Fibroblast of peridontal ligament (primary cell): ENCODE results near the gene SYK.

ENCODE experiments used
- DNase-seq: peaks from one replicate; pipeline ENCODE4 v3.0.0-alpha.2; 2010; ENCODE audit errors: extremely low read depth

SYK gene

DNA sequence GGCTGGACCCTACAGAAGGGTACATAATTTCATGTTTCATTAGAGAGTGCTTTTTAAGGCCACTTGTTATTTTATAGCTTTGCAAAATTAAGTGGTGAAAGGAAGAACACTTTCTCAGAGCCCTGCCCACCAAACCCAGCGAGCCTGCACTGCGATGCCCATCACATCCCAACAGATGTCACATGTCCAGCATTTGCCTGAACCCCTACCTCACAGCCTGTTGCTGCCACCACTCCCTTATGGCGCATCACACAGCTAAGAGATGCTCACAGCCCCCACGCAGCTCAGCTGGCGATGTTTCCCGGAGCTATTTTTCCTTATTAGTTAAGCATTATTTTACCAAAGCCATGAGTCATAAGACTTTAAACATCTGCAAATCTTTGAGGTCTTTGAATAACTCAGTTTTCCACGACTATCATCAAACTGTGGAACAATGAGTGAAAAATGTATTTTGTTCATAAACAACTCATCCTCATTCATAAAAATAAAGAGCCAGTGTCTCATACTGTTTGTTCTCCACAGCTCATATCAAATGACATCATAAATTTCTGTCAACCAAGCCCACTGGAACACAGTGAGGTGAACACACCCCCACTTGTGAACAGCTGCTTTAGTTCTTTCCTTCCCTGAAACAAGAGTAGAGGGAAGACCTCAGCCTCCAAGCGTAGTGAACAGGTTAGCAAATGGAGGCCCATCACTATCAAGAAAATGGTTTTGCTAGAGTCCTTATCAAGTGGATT, 104.9 kb downstream of the SYK start:
- no peak for DNase-seq

DNA sequence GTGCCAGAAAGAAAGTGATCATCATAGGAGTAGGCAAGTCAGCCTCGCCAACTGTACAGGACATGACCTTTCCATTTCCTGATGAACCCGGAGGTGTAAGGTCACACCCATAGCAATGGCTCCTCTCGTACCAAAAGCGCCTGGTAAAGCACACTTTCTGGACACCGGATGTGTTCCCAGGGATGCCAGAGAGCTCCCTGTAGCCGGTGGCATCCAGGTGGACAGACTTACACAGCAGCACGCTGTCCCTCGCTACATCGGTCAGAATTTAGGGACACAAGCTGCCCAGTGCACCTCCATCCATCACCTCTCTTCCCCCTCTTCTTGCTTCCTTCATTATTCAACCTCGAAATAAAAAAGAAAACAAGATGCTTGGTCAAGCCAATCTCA, 105.4 kb downstream of the SYK start:
- DNase-seq: no peak

DNA sequence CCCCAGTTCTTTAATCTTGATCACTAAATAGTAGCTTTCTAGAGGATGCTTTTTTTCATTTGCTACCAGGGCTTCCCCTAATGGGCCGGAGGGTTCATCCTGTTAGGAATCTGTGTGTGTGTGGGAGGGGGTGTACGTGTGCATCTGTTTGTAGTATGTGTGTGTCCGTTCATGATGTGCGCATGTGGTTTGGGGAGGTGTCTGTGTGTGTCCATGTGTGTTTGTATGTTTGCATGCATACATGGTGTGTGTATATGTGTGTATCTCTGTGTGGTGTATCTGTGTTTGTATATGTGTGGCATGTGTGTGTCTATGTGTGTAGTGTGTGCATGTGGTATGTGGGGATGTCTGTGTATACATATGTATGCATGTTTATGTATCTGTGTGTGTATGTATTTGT, 106.2 kb downstream of the SYK start:
- no peak for DNase-seq

DNA sequence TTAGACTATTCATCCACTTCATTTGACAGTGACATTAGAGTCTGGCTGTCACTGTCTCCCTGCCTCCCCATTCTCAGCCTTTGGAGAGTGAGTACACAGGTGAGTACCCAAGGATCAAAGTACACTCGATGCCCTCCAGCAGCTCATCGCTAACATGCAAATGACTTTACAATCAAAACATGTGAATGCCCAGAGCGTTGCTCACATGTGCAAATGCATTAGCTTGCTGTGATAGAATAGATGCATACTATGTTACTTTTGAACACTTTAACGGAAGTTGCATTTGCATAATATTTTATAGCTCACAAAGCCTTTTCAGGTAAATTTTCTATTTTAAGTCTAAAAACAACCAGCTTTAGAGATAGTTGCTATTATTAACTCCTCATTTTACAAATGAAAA, 107.6 kb downstream of the SYK start:
- DNase-seq: no peak

DNA sequence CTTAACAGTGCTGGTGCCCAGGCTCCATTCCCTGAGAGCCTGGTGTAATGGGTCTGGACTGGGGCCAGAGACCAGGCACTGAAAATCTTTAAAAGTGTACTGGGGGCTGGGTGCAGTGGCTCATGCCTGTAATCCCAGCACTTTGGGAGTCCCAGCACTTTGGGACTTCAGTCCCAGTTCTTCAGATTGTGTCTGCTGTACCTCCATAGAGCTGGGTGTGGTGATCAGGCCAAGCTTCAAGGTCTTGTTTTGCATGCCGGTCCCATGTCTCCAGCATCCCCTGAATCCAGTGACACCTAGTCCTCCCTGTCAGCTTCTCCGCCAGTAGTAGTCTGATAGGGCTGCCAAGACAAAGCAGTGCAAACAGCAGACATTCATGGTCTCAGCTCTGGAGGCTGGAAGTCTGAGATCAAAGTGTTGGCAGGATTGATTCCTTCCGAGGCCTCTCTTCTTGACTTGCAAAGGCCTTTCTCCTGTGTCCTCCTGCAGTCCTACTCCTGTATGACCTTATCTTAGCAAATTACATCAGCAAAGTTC, 108.2 kb downstream of the SYK start:
- no peak for DNase-seq

DNA sequence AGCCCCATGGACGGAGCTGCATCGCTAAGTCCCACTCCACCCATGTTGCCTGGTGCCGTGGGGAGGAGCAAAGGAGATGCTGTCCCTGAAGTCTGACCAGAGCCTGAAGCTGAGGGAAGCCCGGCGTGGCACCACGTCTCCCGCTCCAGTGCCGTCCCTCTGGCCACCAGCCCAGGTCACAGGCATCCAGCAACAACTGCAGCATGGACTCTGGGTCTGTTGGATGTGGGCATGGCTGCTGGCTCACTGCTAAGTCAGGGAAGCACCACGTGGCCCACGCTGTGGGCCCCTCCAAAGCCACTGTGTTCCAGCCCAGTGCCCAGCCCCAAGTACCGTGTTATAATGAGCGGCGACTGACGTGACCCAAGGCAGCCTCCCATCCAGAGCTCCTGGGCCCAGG, 112.6 kb downstream of the SYK start:
- DNase-seq: no peak

DNA sequence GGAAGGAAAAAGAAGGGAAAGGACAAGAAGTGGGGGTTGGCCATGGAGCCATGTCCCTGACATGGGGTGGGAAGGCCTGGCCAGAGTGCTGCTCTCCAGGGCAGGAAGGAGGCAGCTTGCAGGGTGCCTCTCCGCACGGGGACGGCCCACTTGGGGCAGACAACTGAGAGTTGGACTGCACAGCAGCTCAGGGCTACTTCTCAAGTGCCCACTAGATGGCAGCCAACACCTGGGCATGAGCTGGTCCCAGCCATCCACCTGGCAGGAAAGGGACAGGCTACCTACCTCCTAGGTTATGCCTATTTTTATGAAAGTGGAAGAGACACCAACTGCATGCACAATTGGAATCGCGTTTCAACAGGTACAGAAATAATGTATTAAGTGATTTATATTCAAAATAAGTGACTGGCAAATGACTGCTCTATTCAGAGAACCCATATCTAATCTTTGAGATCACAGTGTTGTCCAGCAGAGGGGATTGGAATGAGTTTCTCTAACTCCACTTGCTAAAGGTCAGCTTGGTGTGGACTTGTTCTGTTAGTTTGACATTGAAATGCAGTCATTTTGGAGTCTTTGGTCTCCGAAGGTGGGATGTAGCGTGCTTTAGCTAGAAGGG, 113.4 kb downstream of the SYK start:
- peak; percentile 75 for DNase-seq

DNA sequence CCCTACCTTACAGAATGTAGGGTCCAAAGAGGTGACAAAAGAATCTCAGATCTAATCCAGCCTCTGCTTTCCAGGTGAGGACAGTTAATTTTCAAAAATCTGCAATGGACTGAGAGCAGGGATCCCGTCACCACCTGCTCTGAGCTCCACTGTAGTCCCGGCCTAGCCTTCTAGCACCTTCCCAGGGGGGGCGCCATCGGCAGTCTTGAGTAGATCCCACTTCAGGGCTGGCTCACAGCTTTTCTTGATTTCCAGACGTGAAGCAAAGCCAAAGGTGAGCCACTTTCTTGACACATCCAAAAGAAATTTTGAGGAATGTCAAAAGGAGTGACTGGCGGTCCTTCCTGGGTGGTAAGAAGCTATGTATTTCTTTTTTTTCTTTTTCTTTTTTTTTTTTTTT, 114.1 kb downstream of the SYK start:
- peak; percentile 17 for DNase-seq

DNA sequence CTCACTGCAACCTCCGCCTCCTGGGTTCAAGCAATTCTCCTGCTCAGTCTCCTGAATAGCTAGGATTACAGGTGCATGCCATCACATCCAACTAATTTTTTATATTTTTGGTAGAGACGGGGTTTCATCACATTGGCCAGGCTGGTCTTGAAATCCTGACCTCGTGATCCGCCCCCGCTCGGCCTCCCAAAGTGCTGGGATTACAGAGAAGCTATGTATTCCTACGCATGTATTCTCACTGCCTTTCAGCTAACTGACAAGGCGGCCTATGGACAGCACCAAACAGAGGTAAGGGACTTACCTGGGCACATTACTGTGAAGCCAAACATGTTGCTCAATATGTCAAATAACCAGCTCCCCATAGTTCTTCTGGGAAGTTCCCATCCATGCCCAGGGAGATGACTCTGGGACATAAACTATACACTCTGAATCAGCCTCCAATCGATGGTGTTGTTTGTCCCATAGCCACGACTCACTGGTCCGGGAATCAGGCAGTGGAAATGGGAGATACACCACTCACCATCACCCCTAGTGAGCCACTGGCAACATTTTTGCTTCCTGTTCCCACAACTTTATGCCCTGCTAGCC, 114.6 kb downstream of the SYK start:
- DNase-seq: peak; percentile 25

DNA sequence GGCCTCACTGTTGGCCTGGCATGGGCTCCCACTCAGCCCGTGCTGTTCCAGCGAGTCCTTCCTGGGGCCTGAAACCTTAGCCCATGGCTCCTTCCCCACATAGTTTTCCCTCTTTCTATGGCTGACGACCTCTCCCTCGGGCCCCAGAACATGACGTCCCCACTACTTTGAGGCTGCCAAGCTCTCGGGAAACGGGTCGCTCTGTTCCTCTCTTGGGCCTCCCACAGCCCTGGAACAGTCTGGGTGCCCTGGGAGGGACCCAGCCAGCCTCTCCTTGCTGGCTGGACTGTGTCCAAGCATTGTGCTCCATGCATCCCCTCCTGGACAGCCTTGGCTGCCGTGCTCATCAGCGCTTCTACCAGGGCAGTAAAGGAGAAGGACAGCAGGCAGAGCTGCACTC, 118.3 kb downstream of the SYK start:
- DNase-seq: no peak

DNA sequence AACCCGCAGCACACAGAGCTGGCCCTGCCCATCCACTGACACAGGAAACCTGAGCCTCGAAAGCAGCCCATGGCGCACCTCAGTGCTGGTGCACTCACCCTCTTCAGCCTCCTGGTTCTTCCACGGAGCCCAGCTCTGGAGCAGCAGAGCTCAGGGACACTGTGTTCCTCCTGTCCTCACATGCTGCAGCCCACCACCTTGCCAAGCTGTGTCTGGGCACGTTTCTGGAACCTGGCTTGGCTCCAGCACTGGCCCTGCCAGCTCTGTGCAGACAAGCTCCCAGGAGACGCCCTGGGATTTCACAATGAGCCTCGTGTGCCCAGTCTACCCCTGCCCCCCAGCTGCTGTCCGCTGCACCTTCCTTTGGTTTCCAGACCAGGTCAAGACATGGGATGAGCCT, 119.5 kb downstream of the SYK start:
- DNase-seq: no peak

DNA sequence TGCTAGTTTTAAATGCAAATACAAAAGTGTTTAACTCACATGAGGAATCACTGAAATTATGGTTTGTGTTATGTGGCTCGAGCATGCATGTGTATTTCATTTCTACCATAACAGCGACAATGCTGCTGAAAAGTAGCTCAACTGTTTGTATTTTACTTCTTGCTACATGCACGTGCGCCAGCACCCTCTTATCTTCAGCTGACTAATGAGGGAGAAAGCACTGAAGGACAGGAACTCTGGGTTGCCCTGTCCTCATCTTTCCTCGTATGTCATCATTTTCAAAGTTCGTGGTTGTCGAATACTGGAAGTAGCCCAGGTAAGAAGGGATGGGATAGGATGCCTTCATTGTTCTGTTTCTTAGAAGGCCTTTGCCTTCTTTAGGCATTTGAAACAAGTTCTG, 120.3 kb downstream of the SYK start:
- DNase-seq: no peak

DNA sequence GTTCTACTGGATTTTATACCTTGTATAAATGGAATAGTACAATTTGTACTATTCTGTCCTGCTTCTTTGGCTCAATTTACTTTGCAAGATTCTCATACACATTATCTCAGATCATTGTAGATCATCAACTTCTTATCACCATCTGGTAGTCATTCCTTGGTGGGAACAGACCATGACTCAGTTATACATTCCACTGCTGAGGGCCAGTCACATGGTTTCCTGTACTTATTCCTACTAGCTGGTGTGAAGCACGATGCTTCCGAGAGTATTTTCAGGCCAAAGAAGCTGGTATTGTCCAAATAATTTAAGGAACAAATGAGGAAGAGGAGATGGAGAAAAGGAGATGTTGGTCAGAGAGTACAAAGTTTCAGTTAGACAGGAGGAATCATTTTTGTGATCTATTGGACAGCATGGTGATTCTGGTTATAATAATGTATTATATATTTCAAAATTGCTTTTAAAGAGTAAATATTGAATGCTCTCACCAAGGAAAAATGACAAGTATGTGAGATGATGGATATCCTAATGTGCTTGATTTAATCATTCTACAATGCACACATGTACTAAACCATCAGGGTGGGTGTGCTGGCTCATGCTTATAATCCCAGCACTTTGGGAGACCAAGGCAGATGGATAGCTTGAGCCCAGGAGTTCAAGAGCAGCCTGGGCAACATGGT, 124.1 kb downstream of the SYK start:
- peak; percentile 58 for DNase-seq

DNA sequence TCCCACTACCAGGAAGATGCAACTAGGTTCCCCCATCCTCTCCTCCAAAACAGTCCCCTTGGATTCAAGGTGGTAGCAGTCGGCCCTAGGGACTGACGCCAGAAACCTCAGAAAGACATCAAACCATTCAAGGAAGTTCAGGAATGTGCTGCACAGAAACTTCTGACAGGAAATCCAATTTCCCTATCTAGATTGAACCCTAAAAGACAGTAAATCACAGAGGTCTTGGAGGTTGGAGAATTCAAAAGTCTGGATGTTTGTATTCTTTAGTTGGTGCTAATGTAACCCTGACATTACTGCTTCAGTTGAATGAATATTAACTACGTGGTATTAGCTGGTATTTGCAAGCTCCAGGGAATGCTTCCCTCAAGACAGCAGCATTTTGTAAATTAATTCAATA, 125.3 kb downstream of the SYK start:
- no peak for DNase-seq

DNA sequence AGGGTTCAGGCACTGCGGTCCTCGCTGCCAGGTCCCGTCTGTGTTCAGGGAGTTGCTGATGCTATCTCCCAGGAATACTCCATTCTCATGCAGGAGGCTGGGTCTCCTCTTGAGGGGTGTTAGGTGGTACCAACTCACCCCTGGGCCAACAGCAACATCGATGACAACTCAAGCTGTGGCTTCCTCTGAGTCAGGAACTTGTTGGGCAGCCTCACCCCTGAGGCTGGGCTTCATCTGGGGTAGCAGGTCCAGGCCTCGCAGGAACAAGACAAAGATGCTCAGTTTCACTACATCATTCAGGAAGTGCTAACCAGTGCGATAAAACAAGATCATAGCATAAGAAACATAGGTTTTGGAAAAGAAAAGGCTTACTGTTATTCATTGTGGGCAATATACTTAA, 125.9 kb downstream of the SYK start:
- no peak for DNase-seq

DNA sequence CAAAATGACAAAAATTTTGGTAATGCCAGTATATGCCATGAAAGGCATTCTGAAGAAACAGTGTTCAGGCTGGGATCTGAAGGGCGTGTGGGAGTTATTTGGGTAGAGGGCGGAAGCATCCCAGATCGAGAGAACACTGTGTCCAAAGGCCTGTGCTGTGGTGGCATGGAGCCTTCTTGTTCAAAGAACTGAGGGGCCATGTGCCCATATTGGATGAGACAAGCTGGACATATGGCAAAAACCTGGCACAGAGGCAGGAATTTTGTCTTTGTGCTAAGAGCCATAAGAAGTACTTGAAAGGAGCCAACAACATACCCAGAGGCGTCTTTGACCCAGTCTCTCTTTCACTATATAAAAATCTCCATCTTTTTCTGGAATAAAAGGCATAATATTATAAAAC, 128.0 kb downstream of the SYK start:
- DNase-seq: no peak

DNA sequence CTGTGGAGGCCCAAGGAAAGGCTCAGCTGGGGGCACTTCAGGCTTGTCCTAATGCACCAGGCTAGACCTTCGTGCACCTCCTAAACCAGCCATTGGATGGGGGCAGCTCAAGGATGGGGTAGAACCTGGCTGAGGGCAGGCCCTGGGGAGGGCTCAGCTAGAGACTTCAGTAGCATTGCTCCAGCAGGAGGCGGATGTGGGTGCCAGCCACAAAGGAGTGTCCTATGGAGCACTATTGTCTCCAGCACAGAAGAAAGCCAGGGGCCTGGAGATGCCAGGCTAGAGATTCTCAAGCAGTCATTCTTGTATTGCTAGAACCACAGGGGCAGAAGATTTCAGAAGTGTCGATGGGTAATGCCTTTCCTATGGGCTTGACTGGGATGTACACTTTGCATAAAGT, 131.8 kb downstream of the SYK start:
- no peak for DNase-seq

DNA sequence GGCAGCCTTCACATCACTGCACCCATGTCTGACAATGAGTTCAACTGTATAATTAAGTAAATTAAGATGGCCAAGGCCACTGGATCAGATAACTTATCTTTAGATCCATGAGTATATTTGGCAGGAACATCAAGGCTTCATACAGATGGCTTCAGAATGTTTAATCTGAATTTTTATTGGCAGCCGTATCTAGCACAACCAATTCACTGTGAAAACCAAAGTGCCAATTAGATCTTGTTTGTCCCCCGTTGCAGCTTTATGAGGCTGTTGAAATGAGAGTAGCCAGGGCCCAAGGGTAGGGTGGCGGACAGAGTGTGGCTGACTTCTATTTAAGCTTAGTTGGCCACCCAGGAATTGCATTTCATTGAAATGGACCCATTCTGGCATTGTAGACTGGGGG, 137.7 kb downstream of the SYK start:
- no peak for DNase-seq

DNA sequence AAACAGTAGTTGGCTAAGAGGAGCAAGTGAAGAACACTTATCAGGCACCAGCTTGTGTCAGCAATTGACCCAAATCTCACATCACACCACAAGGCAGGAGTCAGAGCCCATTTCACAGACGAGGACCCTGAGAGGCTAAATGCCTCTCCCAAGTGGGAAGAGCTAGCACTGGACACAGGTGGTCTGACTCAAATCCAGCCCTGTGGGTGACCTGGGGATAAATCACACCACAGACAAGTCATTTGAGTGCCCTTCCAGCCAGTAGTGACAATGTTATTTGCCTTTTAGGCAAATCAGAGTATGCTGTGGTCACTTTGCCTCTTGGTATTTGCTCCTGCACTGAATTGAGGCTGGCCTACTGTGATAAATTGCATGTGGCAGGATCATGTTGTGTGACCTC, 138.7 kb downstream of the SYK start:
- no peak for DNase-seq

DNA sequence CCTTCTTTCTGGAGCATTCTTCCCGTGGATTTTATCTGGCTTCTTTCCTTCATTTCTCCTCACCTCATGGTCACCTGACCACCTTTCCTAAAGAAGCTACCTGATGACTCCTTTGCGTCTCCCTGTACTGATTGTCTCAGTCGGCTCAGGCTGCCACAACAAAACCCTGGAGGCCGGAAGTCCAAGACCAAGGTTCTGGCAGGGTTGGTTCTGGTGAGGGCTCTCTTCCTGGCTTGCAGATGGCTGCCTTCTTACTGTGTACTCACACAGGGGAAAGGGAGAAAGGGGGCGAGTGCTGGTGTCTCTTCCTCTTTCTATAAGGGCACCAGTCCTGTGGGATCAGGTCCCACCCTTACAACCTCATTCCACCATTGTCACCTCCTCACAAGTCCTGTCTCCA, 140.0 kb downstream of the SYK start:
- DNase-seq: no peak

DNA sequence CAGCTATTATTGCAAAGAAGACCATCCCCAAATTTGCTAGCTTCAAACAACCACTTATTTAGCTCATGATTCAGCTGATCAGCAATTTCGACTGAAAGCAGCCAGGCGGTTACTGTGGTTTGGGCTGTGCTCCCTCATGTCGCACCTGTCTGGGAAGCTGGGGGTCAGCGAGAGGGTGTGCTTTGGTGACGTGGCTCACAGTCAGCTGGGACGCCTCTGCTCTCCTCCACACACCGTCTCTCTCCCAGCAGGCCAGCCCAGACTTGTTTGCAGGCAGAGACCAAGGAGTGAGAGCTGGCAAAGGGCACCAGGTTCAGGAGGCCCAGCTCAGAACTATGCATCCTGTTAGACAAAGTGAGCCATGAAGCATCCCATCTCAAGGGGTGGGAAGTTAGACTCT, 140.9 kb downstream of the SYK start:
- no peak for DNase-seq

DNA sequence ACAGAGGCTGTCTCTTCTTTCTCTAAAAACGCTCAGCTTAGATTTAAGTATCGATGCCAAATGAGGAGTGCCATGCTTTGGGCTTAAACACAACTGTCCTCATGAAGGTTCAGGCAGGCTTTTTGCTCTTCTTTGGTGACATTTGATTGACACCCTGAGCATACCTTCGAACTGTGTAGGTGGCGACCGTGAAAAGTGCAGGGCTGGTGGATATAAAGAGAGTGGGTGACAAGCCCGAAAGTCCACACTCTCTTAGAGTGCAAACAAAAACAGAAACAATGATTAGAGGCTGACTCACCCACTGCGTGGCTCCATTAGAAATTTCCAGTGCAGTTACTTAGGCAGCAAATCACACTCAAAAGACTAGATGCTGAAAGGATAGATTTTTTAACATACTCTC, 141.7 kb downstream of the SYK start:
- no peak for DNase-seq

DNA sequence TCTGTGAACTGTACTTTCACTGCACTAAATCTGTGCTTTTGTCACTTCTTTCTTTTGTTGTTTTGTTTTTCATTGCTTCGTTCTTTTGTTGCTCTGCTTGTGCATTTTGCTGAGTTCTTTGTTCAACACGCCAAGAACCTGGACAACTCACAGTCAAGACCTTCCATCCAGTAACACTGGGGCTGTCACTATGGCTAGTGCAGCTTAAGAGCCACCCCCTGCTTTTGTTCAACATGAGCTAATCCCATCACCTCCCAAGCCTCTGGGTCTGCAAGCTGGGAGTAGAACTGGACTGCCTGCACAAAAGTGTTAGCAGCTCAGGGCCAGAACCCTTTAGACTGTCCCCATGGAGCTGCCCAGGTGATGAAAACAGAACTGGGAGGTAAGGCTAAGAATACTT, 143.7 kb downstream of the SYK start:
- no peak for DNase-seq
